ENCODE results near the gene RND1.
"Not testable (repeated sequence)": the region's sequence is repeated elsewhere in the genome, so short reads cannot be mapped to it uniquely, and the experiment has no call there.

The RND1 gene

DNA sequence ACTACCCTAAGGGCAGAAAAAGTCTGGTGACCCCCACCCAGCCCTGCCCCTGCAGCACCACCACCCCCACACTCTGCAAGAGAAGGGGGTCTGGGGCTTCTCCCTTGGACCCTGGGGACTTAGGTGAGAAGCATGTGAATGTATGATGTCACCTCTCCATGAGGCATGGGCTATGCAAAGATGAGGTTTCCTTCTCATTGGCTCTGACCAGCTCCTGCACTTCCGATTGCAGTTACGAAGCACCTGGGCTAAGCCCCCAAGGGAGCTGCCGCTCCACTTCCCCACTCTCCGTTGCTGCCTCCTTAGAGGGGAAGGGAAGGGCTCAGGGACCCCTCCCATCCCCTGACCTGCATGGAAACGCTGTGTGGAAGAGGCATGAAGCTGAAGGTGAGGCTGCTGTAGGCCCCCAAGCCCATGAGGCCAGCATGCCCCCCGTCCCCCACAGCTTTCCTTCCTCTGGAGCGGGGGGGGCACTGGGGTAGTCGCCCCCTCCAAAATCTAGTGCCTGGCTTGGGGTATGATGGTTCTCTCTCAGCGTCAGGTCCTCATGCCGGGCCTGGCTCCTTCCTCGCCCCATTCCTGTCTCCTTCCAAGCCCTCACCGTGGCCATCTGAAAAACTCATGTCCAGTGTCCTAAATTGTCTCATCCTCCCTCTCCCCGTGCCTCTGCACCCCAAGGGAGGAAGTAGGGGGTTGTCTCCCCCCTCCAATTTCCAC is 8.2 kb downstream of the RND1 start:
- Mint-ChIP-seq H3K4me3 (no peak overlapping the region), H3K9me3 (no peaks in the 10 kb centered on the region), H3K36me3 (ENCODE audit: low read depth) (no peaks in the 10 kb centered on the region), H3K4me1 (ENCODE audit: low read depth) (peaks cover 9% of the 10 kb centered on the region), H3K27ac (no peak overlapping the region), H3K27me3 (peaks cover 4% of the 10 kb centered on the region)

- no peaks in the 10 kb centered on the region for H3K9me3 Mint-ChIP-seq
- H3K27ac Mint-ChIP-seq, result no peak overlapping the region
- peaks cover 2% of the 10 kb centered on the region for H3K36me3 Mint-ChIP-seq (ENCODE audit: low read depth)
- peaks cover 9% of the 10 kb centered on the region for H3K4me1 Mint-ChIP-seq (ENCODE audit: low read depth)
- no peak overlapping the region for H3K4me3 Mint-ChIP-seq
- H3K27me3 Mint-ChIP-seq, result no peaks in the 10 kb centered on the region
Observed at GRCh38 chr12:48856379-48856778, 9.3 kb downstream of the RND1 start.

DNA sequence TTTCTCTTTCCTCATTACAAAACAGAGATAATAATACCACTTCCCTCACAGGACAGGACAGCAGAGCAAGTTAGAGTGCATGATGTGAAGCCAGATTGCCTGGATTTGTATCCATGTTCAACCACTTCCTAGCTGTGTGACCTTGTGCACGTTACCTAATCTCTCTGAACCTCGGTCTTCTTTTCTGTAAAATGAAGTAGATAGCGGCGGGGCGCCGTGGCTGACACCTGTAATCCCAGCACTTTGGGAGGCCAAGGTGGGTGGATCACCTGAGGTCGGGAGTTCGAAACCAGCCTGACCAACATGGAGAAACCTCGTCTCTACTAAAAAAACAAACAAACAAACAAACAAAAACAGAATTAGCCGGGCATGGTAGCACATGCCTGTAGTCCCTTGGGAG is 10.7 kb downstream of the RND1 start:
- Mint-ChIP-seq H3K4me1 (ENCODE audit: low read depth) (peaks cover 20% of the 10 kb centered on the region), H3K36me3 (ENCODE audit: low read depth) (peaks cover 14% of the 10 kb centered on the region)
- not testable (repeated sequence) for H3K4me3 Mint-ChIP-seq, H3K27ac Mint-ChIP-seq, H3K27me3 Mint-ChIP-seq, H3K9me3 Mint-ChIP-seq

- H3K27ac Mint-ChIP-seq, result no peak overlapping the region
- H3K36me3 Mint-ChIP-seq (ENCODE audit: low read depth), result peaks cover 19% of the 10 kb centered on the region
- H3K27me3 Mint-ChIP-seq, result no peaks in the 10 kb centered on the region
- no peak overlapping the region for H3K4me3 Mint-ChIP-seq
- peaks cover 25% of the 10 kb centered on the region for H3K4me1 Mint-ChIP-seq (ENCODE audit: low read depth)
- no peaks in the 10 kb centered on the region for H3K9me3 Mint-ChIP-seq
Observed at GRCh38 chr12:48854488-48854887, 11.2 kb downstream of the RND1 start.

DNA sequence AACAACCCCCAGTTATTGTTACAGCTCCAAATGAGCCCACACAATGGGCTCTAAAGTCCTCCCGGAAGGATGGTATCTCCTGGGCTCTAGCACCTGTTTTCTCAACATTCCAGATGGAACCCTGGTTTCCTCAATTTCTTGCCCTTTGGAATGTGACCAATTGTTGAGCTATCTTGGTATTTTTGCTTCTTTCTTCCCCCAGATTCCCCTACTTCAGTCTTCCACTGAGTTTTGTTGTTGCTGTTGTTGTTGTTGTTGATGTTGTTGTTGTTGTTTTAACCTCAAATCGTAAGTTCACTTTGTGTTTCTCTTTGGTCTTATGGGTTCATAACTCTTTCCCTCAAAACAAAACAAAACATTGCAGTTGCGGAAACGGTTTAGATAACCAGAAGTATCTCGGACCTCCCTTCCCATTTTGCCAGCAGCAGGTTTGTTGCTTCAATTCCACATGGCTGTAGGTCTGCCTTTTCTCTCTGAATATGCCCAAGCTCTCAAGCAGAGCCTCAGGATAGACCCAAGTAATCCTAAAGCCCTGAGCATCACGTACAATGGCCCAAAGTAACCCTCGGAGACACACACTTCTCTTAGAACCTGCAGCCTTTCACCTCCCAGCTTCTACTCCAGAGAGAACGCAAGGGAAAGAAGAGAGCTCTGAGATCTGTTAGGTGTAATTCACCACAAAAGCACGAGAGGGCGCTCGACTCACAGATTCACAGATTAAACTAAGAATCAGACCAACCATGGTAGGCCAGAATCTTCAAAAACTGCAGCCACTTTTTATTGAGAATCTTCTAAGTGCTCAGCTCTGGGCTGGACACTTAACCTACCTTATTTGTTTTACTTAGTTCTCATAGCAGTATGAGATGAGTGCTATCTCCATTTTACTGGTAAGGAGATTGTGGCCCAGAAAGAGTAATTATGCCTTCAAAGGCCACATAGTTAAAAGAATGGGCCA is 12.7 kb downstream of the RND1 start:
- peak overlapping the region; percentile 93 for H3K27ac Mint-ChIP-seq
- H3K9me3 Mint-ChIP-seq, result no peaks in the 10 kb centered on the region
- no peaks in the 10 kb centered on the region for H3K27me3 Mint-ChIP-seq
- H3K4me1 Mint-ChIP-seq (ENCODE audit: low read depth), result peaks cover 31% of the 10 kb centered on the region
- peaks cover 23% of the 10 kb centered on the region for H3K36me3 Mint-ChIP-seq (ENCODE audit: low read depth)
- H3K4me3 Mint-ChIP-seq, result peak overlapping the region; percentile 97

DNA sequence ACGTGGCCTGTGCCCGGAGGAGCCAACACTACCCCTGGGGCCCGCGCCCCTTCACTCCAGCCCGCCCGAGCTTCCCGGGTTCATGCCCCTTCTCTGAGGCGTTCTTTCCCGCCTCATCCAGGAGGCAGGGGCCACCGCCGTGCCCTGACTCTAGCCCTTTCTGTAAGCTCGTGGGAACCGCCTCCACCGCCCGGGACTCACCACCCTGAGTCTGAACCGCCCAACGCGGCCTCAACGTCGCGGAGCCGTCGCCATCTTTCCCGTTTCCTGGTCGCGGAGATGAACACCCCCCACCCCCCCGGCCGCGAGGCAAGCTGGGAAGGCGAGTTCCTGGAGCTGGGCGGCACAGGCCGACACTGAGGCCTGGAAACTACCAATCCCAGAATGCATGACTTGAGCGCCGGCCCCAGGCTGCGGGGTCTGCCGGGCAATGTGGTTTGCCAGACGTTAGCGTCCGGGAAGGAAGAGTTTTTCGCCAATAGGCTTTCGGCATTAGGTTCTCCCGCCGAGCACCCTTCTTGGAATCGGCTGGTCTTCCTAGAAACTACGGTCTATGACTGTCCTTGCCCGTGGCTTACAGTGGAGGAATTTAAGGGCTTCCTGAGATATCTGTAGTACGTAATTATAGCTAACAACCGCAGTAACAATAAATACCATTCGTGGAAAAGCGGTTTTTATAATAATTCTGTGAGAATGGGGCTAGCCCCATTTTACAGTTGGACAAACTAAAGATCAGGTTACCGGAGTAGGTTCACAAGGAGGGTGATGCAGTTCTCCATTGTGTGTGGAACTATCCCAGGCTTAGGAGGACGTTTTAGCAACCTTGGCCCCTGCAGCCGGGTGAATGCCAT is 13.6 kb downstream of the RND1 start, which contains the start of gene DDX23:
Gene DDX23 (minus strand): TSS at position 281 of the 851 bp plus-strand sequence. CDS start 6,381 bp downstream, outside the sequence.
- Mint-ChIP-seq H3K9me3 (no peaks in the 10 kb centered on the region), H3K4me1 (ENCODE audit: low read depth) (peaks cover 36% of the 10 kb centered on the region), H3K4me3 (peak within 1 kb of the TSS; percentile 97), H3K27ac (peak within 1 kb of the TSS; percentile 93), H3K36me3 (ENCODE audit: low read depth) (peaks cover 26% of the 10 kb centered on the region), H3K27me3 (no peaks in the 10 kb centered on the region)

GRCh38 chr12:48842021-48842420 is 23.6 kb downstream of the RND1 start:
- not testable (repeated sequence) for H3K27me3 Mint-ChIP-seq; H3K27ac Mint-ChIP-seq; H3K4me3 Mint-ChIP-seq; H3K9me3 Mint-ChIP-seq; H3K4me1 Mint-ChIP-seq (ENCODE audit: low read depth)
- H3K36me3 Mint-ChIP-seq (ENCODE audit: low read depth), result peaks cover 43% of the 10 kb centered on the region

GRCh38 chr12:48838048-48838447 is 27.6 kb downstream of the RND1 start:
- Mint-ChIP-seq H3K4me3 (no peak overlapping the region), H3K27me3 (no peaks in the 10 kb centered on the region), H3K4me1 (ENCODE audit: low read depth) (no peaks in the 10 kb centered on the region), H3K36me3 (ENCODE audit: low read depth) (peaks cover 54% of the 10 kb centered on the region), H3K27ac (no peak overlapping the region), H3K9me3 (no peaks in the 10 kb centered on the region)

DNA sequence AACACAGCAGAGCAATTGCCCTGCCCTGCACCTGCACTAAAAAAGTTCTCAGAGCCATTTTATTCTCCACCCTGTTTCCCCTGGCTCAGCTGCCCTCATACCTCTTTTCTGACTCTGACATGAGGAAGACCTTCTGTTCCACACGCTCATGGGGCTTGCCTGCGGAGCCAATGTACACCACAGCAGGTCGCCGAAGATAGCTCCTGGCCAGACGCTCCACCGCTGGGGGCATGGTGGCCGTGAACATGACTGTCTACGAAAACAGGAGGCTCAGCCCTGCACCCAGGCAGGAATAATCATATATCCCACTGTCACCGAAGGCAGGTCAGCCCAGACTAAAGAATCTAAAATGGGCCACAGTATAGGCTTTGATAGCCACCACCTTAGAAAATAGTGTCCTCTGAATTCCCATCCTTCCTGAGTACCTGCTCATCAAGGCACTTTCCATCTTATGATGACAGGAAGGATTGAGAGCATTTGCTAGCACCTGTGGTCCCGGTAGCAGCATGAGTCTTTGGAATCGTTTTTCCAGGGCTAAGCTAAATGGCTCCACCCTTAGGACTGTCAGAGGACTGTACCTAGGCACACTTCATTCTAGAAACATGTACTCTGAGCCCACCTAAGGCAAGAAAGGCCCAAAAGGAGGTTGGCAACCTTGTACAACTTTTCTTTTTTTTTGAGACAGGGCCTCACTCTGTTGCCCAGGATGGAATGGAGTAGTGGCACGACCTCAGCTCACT is 33.2 kb downstream of the RND1 start:
- H3K4me1 Mint-ChIP-seq (ENCODE audit: low read depth), result peaks cover 2% of the 10 kb centered on the region
- peak overlapping the region; percentile 74 for H3K27ac Mint-ChIP-seq
- H3K9me3 Mint-ChIP-seq, result no peaks in the 10 kb centered on the region
- no peak overlapping the region for H3K4me3 Mint-ChIP-seq
- peaks cover 68% of the 10 kb centered on the region for H3K36me3 Mint-ChIP-seq (ENCODE audit: low read depth)
- no peaks in the 10 kb centered on the region for H3K27me3 Mint-ChIP-seq

- Mint-ChIP-seq H3K9me3 (no peaks in the 10 kb centered on the region), H3K27me3 (no peaks in the 10 kb centered on the region), H3K27ac (peak overlapping the region; percentile 14), H3K4me3 (no peak overlapping the region), H3K4me1 (ENCODE audit: low read depth) (peaks cover 2% of the 10 kb centered on the region), H3K36me3 (ENCODE audit: low read depth) (peaks cover 56% of the 10 kb centered on the region)
Observed at GRCh38 chr12:48831257-48831656, 34.4 kb downstream of the RND1 start.

GRCh38 chr12:48828841-48829575 is 36.7 kb downstream of the RND1 start:
- H3K27ac Mint-ChIP-seq, result peak overlapping the region; percentile 74
- H3K9me3 Mint-ChIP-seq, result no peaks in the 10 kb centered on the region
- H3K27me3 Mint-ChIP-seq, result no peaks in the 10 kb centered on the region
- H3K4me3 Mint-ChIP-seq, result no peak overlapping the region
- H3K36me3 Mint-ChIP-seq (ENCODE audit: low read depth), result peaks cover 44% of the 10 kb centered on the region
- H3K4me1 Mint-ChIP-seq (ENCODE audit: low read depth), result peaks cover 2% of the 10 kb centered on the region

- Mint-ChIP-seq H3K36me3 (ENCODE audit: low read depth) (peaks cover 38% of the 10 kb centered on the region), H3K27ac (no peak overlapping the region), H3K4me3 (no peak overlapping the region)
Observed at GRCh38 chr12:48828293-48828692, 37.4 kb downstream of the RND1 start.

GRCh38 chr12:48827513-48828096 is 38.1 kb downstream of the RND1 start:
- Mint-ChIP-seq H3K27ac (no peak overlapping the region), H3K4me1 (ENCODE audit: low read depth) (peaks cover 2% of the 10 kb centered on the region), H3K4me3 (no peak overlapping the region), H3K27me3 (no peaks in the 10 kb centered on the region), H3K36me3 (ENCODE audit: low read depth) (peaks cover 35% of the 10 kb centered on the region), H3K9me3 (no peaks in the 10 kb centered on the region)

More at GRCh38 chr12:48828293-48828692, 37.4 kb downstream of the RND1 start:
- Mint-ChIP-seq H3K4me1 (ENCODE audit: low read depth) (peaks cover 2% of the 10 kb centered on the region), H3K9me3 (no peaks in the 10 kb centered on the region), H3K27me3 (no peaks in the 10 kb centered on the region)
